Activated CD4-positive, alpha-beta T cell treated with anti-CD3 and anti-CD28 coated beads, Interleukin-2, amount 50 U/mL, for 4 hours (primary cell): ENCODE data around the gene DNAJB13.
A peak's percentile ranks its signal among the peaks of the same experiment; 100 is the strongest.

Experiments used
- DNase-seq, 2 experiments: peaks; one replicate each; pipeline ENCODE4 v3.0.0-alpha.2; 2020

DNAJB13 gene

GRCh38 chr11:74018331-74019005 lies 67.6 kb downstream of the DNAJB13 start:
- DNase-seq = no peak

GRCh38 chr11:74019104-74019738 lies 68.4 kb downstream of the DNAJB13 start:
- no peak for DNase-seq

- peak; percentile 34 to 57 for DNase-seq
Measured at GRCh38 chr11:74019860-74020259, 69.0 kb downstream of the DNAJB13 start.
